ENCODE data around the gene PIEZO2.

GRCh38 chr18:11096839-11097750 is 52.3 kb downstream of the PIEZO2 start:
- no peak for TF ChIP-seq ZBTB8A (tag by site-specific recombination; IDR thresholded peaks at IDR 0.05)
- no peak for TF ChIP-seq ZNF670 (tag by site-specific recombination; IDR thresholded peaks at IDR 0.05; ENCODE audit: low read depth)
- TF ChIP-seq, protein P1, sequence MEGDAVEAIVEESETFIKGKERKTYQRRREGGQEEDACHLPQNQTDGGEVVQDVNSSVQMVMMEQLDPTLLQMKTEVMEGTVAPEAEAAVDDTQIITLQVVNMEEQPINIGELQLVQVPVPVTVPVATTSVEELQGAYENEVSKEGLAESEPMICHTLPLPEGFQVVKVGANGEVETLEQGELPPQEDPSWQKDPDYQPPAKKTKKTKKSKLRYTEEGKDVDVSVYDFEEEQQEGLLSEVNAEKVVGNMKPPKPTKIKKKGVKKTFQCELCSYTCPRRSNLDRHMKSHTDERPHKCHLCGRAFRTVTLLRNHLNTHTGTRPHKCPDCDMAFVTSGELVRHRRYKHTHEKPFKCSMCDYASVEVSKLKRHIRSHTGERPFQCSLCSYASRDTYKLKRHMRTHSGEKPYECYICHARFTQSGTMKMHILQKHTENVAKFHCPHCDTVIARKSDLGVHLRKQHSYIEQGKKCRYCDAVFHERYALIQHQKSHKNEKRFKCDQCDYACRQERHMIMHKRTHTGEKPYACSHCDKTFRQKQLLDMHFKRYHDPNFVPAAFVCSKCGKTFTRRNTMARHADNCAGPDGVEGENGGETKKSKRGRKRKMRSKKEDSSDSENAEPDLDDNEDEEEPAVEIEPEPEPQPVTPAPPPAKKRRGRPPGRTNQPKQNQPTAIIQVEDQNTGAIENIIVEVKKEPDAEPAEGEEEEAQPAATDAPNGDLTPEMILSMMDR (tag by site-specific recombination; IDR thresholded peaks at IDR 0.05), result no peak
- TF ChIP-seq, protein P2, sequence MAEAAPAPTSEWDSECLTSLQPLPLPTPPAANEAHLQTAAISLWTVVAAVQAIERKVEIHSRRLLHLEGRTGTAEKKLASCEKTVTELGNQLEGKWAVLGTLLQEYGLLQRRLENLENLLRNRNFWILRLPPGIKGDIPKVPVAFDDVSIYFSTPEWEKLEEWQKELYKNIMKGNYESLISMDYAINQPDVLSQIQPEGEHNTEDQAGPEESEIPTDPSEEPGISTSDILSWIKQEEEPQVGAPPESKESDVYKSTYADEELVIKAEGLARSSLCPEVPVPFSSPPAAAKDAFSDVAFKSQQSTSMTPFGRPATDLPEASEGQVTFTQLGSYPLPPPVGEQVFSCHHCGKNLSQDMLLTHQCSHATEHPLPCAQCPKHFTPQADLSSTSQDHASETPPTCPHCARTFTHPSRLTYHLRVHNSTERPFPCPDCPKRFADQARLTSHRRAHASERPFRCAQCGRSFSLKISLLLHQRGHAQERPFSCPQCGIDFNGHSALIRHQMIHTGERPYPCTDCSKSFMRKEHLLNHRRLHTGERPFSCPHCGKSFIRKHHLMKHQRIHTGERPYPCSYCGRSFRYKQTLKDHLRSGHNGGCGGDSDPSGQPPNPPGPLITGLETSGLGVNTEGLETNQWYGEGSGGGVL (tag by site-specific recombination; IDR thresholded peaks at IDR 0.05), result no peak
- no peak for TF ChIP-seq SP2 (tag by site-specific recombination; IDR thresholded peaks at IDR 0.05)
- no peak for TF ChIP-seq ZBTB7A (tag by site-specific recombination; IDR thresholded peaks at IDR 0.05; ENCODE audit: low read depth)
